Measurements from ENCODE around the gene RAD54L. TPM values are rescaled to one million over a fixed set of nuclear protein-coding genes. Genes with fewer than 3 reads are reported as not detected.

RAD54L gene
- total and polyA plus RNA-seq, 4 donors, result 0.08 to 8.8 (median 0.51) TPM

GRCh38 chr1:46284597-46285564 lies 37.3 kb downstream of the RAD54L start:
- Histone ChIP-seq H3K9ac (ENCODE audit: low read depth in 1 of 2, low read length in 2 of 2) (no peak overlapping the region), H3K4me3 (ENCODE audit: low read depth in 1 of 3, low read length in 3 of 3) (no peak overlapping the region), H3K27me3 (ENCODE audit: control insufficient read depth in 4 of 4, insufficient read depth in 4 of 4, low read length in 3 of 4) (no peaks in the 10 kb centered on the region), H3K4me1 (ENCODE audit: control insufficient read depth in 4 of 4, insufficient read depth in 4 of 4, low read length in 3 of 4) (no peaks in the 10 kb centered on the region), H3K9me3 (ENCODE audit: control insufficient read depth in 4 of 4, low read length in 3 of 4) (no peaks in the 10 kb centered on the region), H3K27ac (ENCODE audit: low read depth in 1 of 2, low read length in 2 of 2) (no peak overlapping the region), H3K36me3 (ENCODE audit: control insufficient read depth in 4 of 4, insufficient read depth in 3 of 4, low read depth in 1 of 4, low read length in 3 of 4) (peaks cover 21 to 57% (median 40%) of the 10 kb centered on the region in 4 donors)
- no peak for DNase-seq (ENCODE audit: low spot score)
- no peak for TF ChIP-seq FOXA2 (IDR thresholded peaks at IDR 0.05)
- no peak for TF ChIP-seq RXRA (IDR thresholded peaks at IDR 0.05)
- no peak for TF ChIP-seq MAX (IDR thresholded peaks at IDR 0.05)
- TF ChIP-seq YY1 (IDR thresholded peaks at IDR 0.05), result no peak
- TF ChIP-seq NR2F2 (IDR thresholded peaks at IDR 0.05), result no peak
- no peak for TF ChIP-seq JUND (IDR thresholded peaks at IDR 0.05)
- TF ChIP-seq GABPA (IDR thresholded peaks at IDR 0.05 in 1 of 2, conservative IDR thresholded peaks at IDR 0.05 in 1 of 2), result no peak
- no peak for TF ChIP-seq ATF3 (IDR thresholded peaks at IDR 0.05)
- WGBS, result 87% methylated on average over 3 of the region's 3 CpGs

GRCh38 chr1:46285730-46286477 lies 38.3 kb downstream of the RAD54L start:
- H3K4me1 ChIP-seq (ENCODE audit: control insufficient read depth in 4 of 4, insufficient read depth in 4 of 4, low read length in 3 of 4), result no peaks in the 10 kb centered on the region
- H3K4me3 ChIP-seq (ENCODE audit: low read depth in 1 of 3, low read length in 3 of 3), result no peak overlapping the region
- no peak overlapping the region for H3K27ac ChIP-seq (ENCODE audit: low read depth in 1 of 2, low read length in 2 of 2)
- no peak for DNase-seq (ENCODE audit: low spot score)
- no peaks in the 10 kb centered on the region for H3K27me3 ChIP-seq (ENCODE audit: control insufficient read depth in 4 of 4, insufficient read depth in 4 of 4, low read length in 3 of 4)
- TF ChIP-seq NR2F2 (IDR thresholded peaks at IDR 0.05), result no peak
- no peak for TF ChIP-seq MAX (IDR thresholded peaks at IDR 0.05)
- no peak for TF ChIP-seq RAD21 (IDR thresholded peaks at IDR 0.05)
- TF ChIP-seq RXRA (IDR thresholded peaks at IDR 0.05), result no peak
- TF ChIP-seq YY1 (IDR thresholded peaks at IDR 0.05), result no peak
- peaks cover 20 to 47% (median 32%) of the 10 kb centered on the region in 4 donors for H3K36me3 ChIP-seq (ENCODE audit: control insufficient read depth in 4 of 4, insufficient read depth in 3 of 4, low read depth in 1 of 4, low read length in 3 of 4)
- no peaks in the 10 kb centered on the region for H3K9me3 ChIP-seq (ENCODE audit: control insufficient read depth in 4 of 4, low read length in 3 of 4)
- no peak overlapping the region for H3K9ac ChIP-seq (ENCODE audit: low read depth in 1 of 2, low read length in 2 of 2)
- WGBS, result 94% methylated on average over 27 of the region's 27 CpGs

GRCh38 chr1:46288485-46289133 lies 41.0 kb downstream of the RAD54L start:
- no peaks in the 10 kb centered on the region for H3K27me3 ChIP-seq (ENCODE audit: control insufficient read depth in 4 of 4, insufficient read depth in 4 of 4, low read length in 3 of 4)
- WGBS, result 97% methylated on average over 1 of the region's 1 CpG
- DNase-seq (ENCODE audit: low spot score), result no peak
- H3K9me3 ChIP-seq (ENCODE audit: control insufficient read depth in 4 of 4, low read length in 3 of 4), result no peaks in the 10 kb centered on the region
- H3K9ac ChIP-seq (ENCODE audit: low read depth in 1 of 2, low read length in 2 of 2), result no peak overlapping the region
- no peaks in the 10 kb centered on the region for H3K4me1 ChIP-seq (ENCODE audit: control insufficient read depth in 4 of 4, insufficient read depth in 4 of 4, low read length in 3 of 4)
- no peak overlapping the region for H3K27ac ChIP-seq (ENCODE audit: low read depth in 1 of 2, low read length in 2 of 2)
- H3K4me3 ChIP-seq (ENCODE audit: low read depth in 1 of 3, low read length in 3 of 3), result no peak overlapping the region
- peaks cover 19 to 39% (median 24%) of the 10 kb centered on the region in 4 donors for H3K36me3 ChIP-seq (ENCODE audit: control insufficient read depth in 4 of 4, insufficient read depth in 3 of 4, low read depth in 1 of 4, low read length in 3 of 4)
- TF ChIP-seq NR2F2 (IDR thresholded peaks at IDR 0.05) (no peak), ZBTB33 (IDR thresholded peaks at IDR 0.05) (no peak), YY1 (IDR thresholded peaks at IDR 0.05) (no peak), HNF4A (conservative IDR thresholded peaks at IDR 0.05) (no peak), MAX (IDR thresholded peaks at IDR 0.05) (no peak), RXRA (IDR thresholded peaks at IDR 0.05) (no peak), FOXA2 (IDR thresholded peaks at IDR 0.05) (no peak), JUND (IDR thresholded peaks at IDR 0.05) (no peak), GABPA (IDR thresholded peaks at IDR 0.05 in 1 of 2, conservative IDR thresholded peaks at IDR 0.05 in 1 of 2) (no peak), EGR1 (IDR thresholded peaks at IDR 0.05; ENCODE audit: low read depth in 2 of 2) (no peak), TAF1 (conservative IDR thresholded peaks at IDR 0.05) (no peak), RAD21 (IDR thresholded peaks at IDR 0.05) (no peak), CTCF (IDR thresholded peaks at IDR 0.05; ENCODE audit: low read depth, low read length, missing input control) (no peak), ATF3 (IDR thresholded peaks at IDR 0.05) (no peak), SP1 (IDR thresholded peaks at IDR 0.05) (no peak), FOXA1 (IDR thresholded peaks at IDR 0.05) (no peak)
